Measurements from ENCODE around the gene CARS2.
"Not testable (repeated sequence)": the region's sequence is repeated elsewhere in the genome, so short reads cannot be mapped to it uniquely, and the experiment has no call there.

Gene CARS2

DNA sequence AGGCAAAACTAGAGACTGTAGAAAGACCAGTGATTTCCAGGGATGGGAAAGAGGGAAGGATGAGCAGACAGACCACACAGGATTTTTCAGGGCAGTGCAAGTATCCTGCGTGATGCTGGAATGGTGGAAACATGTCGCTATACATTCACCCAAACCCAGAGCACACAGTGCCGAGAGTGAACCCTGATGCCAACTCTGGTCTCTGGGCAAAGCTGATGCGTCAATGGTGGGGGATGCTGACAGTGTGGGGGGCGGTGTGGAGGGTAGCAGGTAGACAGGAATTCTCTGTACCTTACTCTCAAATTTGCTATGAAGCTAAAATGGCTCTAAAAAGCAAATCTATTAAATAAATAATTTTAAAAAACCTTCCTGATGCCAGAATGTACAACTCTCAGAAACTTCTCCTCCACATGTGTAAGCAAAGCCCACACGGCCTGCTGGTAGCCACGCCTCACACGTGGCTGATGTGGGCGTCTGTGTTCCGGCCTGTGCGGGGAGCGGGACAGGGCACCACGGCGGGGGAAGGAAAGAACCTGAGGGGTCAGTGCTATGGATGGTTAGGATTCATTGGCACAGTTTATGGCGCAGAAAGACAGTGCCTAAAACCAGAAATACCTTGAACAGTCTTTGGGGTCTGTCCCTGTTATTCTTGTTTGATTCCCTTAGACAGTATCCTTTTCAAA is 23.9 kb downstream of the CARS2 start:
- no peak for DNase-seq

DNA sequence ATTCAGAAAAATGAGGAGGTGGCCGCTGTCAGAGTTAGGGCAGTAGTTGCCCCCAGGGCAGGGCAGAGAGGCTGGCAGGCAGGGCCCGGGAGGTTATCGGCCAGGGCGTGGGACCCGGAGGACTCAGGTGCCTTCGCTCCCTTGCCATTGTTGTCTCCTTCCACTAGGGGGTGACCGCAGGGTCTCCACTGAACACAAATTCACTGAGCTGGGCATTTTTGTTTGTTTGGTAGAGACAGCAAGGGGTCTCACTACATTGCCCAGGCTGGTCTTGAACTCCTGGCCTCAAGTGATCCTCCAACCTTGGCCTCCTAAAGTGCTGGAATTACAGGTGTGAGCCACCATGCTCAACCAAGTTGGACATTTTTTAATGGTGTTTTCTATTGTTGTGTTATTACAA is 25.1 kb downstream of the CARS2 start:
- no peak for DNase-seq

DNA sequence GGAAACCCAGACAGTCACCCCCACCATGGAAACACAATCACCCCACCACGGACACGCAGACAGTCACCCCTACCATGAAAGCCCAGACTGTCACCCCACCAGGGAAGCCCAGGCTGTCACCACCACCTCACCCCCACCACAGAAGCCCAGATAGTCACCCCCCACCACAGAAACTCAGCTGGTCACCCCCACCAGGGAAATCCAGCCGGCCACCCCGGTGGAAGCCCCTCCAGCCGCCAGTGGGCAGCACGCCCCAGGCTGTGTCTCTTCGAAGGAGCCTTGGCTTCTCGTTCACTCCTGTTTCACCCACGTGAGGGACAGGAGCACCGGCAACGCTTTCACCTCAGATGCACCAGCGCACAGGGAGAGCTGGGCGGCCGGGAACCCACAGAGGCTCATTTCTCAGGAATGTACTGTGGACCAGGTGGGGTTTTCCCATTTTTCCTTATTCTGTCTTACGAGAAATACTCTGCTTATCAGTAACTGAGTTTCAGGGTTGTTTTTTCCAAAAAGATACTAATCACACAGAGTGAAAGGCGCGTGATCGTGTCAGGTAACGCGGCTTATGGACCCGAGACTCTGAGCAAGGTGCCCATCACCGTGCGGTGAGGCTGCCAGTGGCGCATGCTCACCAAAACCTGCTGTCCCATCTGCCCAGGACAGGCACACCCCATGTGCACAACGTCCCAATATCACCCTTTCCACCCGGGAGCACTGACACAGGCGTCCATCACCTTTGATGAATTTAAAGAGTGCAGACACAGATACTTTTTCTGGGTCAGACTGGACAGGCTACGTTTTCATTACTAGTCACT is 28.0 kb downstream of the CARS2 start:
- DNase-seq = no peak

DNA sequence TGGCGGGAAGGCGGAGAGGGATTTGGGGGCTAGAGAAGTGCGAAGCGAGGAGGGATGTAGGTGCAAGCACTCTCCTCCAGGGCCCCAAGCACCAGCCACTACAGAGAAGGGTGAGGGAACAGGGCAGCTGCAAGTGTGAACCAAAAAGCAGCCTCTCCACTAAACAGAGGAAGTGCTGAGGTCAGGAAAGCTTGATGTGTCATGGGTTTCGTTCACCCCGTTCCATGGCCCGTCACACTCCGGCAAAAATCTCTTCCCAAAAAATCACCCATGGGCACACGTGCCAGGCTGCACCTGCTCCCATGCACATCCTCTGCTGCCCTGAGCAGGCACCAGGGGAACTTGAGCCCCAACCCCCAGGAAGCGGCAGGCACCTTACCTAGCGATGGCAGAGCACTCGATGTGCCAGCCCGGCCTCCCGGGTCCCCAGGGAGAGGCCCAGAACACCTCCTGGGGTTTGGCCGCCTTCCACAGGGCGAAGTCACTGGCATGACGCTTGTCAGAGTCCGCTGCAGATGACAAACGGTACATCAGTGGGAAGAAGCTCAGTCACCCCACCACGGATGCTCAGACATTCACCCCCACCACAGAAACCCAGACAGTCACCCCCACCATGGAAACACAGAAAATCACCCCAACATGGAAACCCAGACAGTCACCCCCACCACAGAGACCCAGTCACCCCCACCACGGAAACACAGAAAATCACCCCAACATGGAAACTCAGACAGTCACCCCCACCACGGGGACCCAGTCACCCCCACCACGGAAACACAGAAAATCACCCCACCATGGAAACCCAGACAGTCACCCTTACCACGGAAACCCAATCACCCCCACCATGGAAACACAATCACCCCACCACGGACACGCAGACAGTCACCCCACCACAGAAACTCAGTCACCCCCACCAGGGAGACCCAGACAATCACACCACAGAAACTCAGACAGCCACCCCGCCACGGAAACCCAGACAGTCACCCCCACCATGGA is 29.0 kb downstream of the CARS2 start:
- no peak for DNase-seq

GRCh38 chr13:110669814-110670213 is 36.1 kb downstream of the CARS2 start:
- DNase-seq = not testable (repeated sequence)

- DNase-seq = no peak
These were observed 36.9 kb downstream of the CARS2 start for GRCh38 chr13:110669036-110669435.

GRCh38 chr13:110666255-110666533 is 39.7 kb downstream of the CARS2 start:
- no peak for DNase-seq

DNA sequence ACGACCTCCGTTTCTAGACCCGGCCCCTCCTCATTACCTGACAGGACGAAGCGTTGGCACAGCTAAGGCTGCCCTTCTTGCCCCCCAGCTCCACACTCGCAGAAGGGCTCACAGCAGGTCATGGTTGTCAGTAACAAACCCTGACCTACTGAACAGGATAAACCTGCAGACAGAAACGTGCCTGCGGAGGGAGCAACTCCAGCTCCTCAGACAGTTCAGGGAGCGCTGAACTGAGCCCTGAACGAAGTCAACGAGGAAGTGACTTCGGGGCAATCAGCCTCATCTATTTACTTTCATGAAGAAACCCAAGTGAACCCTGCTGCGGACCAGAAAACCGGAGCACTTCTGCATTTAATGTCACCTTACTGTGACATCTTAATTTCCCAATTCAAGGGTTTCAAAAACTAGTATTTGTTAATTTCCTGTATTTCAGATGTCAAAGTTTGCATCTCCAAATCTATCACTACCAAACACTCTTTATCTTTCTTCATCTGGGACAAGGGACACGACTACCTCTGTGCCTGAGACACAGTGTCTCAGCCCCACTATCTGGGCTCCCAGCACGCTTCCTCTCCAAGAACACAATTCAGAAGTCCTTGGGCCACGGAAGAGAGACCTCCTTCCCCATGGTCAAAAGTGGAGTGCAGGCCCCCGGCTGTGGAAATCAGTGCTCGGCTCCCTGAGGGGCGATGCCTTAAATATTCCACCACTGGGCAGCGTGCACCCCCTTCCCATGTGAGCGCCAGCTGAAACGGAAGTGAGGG is 40.2 kb downstream of the CARS2 start:
- no peak for DNase-seq

DNA sequence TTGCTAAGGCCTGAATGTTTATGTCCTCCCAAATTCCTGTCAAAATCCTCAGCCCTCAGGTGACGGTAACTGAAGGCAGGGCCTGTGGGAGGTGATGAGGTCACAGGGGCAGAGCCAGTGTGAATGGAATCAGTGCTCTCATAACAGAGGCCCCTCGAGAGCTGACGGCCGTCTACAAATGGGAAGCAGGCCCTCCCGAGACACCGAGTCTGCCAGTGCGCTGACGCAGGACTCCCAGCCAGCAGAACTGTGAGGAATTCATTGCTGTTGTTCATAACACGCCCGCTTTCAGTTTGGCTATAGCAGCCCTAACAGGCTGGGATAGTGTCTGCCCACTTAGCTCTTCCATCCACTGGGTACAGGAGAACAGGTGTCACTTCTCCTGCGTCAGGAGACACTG is 41.2 kb downstream of the CARS2 start:
- DNase-seq = no peak

- no peak for DNase-seq
These were observed 41.9 kb downstream of the CARS2 start for GRCh38 chr13:110664041-110664440.

DNA sequence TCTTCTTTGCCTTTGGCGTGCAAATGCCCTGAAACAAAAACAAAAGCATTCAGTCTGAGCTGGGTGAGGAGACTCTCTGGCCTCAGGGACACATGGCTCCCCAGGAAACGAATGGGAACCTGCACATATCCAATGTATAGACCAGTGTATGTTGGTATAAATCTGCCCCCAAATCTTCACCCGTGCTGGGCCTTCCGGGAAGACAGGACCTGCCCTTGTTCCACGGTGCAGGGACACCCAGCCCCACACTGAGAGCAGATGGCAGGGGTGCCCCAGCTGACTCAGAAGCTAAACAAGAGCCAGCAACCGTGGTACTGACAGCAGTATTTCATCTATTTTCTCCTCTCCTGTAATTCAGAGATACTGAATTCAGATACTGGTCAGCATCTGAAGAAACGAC is 42.4 kb downstream of the CARS2 start:
- DNase-seq = no peak

DNA sequence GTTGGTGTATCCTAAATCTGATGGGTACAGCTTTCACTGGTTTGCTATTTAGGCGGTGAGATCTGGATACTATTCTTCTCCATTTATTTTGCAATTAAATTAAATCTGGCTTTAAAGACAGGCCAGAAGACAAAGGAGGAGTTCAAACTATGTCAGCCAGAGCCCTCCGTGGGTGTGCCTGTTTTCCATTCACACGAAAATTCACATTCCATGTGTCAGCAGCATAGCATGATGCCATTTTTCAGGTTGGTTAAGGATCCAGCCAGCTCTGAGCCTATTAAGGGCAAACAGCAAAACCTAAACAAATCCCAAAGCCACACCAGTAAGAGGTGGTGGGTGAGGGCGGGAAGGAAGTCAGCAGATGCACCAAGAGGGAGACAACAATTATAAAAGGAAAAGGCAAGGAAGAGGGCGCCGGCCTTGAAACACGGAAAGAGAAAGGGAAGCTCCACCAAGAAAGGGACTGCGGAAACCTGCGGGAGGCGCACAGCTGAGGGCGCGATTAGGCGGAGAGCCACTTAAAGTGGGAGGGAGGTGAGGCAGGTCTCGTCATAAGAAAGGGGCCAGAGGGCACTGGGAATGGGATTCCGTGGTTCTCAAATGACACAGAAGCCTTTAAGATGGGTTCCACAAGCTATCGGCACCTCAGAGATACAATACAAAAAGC is 43.0 kb downstream of the CARS2 start:
- no peak for DNase-seq

DNA sequence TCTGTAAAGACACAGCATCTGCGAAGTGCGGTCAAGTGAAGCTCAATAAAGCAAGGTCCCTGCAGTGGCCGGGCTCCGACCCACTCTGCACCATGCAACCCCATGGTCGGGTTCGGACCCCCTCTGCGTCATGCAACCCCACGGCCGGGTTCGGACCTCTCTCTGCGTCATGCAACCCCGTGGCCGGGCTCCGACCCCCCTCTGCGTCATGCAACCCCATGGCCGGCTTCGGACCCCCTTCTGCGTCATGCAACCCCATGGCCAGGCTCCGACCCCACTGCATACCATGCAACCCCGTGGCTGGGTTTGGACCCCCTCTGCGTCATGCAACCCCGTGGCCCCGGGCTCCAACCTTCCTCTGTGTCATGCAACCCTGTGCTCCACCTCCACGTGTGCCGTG is 43.8 kb downstream of the CARS2 start:
- peak; percentile 41 for DNase-seq

DNA sequence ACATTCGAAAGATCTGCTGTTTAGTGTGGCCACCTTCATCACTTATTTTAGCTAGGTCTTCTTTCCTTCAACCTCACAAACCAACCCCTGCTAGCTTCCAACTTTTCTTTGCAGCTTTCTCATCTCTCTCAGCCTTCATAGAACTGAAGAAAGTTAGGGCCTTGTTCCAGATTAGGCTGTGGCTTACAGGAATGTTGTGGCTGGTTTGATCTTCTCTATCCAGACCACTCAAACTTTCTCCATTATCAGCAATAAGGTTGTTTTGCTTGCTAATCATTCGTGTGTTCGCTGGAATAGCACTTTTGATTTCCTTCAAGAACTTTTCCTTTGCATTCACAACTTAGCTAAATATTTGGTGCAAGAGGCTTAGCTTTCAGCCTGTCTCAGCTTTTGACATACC is 44.7 kb downstream of the CARS2 start:
- DNase-seq = no peak

GRCh38 chr13:110658218-110658911 is 47.6 kb downstream of the CARS2 start:
- not testable (repeated sequence) for DNase-seq

- no peak for DNase-seq
These were observed 48.7 kb downstream of the CARS2 start for GRCh38 chr13:110657196-110657595.

GRCh38 chr13:110653851-110654250 is 52.1 kb downstream of the CARS2 start:
- DNase-seq = no peak

- no peak for DNase-seq
These were observed 52.6 kb downstream of the CARS2 start for GRCh38 chr13:110653271-110653670.

DNA sequence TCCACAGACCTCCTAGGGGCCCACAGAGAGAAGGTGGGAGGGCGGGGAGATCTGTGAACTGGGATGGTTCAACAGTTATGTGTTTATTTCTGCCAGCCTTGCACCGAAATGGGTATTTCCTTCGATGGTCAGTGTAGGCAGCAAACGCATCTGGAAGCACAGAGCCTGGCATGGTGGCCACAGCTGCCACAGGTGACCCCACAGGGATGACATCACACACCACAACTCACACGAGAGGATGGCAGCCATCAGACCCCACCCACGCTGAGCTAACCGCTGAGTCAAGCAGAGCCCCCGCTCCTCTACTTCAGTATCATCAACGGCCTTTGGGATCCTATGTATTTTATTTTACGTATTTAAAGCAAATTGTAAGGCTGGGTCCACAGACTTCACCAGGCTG is 53.2 kb downstream of the CARS2 start:
- no peak for DNase-seq

- no peak for DNase-seq
These were observed 53.6 kb downstream of the CARS2 start for GRCh38 chr13:110652231-110652730.

- no peak for DNase-seq
These were observed 54.1 kb downstream of the CARS2 start for GRCh38 chr13:110651726-110652230.

All from islet precursor cell (in vitro differentiated cells).